ENCODE data around the gene U2SURP. TPM values are rescaled to one million over a fixed set of nuclear protein-coding genes. Genes with fewer than 3 reads are reported as not detected.

The U2SURP gene
- total RNA-seq, 2 experiments from 2014 or later, result 164 to 179 TPM

DNA sequence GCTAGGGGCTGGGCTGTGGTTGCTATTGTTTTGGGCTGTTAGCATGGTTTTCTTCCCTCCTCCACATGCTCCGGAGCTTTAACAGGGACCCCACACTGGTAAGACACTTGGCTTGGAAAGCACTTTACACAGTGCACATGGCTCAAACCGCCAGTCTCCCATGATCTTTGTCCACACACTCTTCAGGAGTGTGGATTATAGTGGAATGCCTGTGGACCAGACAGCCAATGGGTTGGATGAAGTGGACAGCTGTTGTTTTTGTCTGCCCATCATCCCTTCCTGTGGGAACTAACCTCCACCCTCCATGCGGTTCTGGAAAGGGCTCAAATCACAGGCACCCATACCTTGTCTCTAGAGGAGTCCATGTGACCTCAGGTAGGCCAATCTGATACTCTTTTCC, 47.9 kb upstream of the U2SURP start:
- TF ChIP-seq, protein P1, sequence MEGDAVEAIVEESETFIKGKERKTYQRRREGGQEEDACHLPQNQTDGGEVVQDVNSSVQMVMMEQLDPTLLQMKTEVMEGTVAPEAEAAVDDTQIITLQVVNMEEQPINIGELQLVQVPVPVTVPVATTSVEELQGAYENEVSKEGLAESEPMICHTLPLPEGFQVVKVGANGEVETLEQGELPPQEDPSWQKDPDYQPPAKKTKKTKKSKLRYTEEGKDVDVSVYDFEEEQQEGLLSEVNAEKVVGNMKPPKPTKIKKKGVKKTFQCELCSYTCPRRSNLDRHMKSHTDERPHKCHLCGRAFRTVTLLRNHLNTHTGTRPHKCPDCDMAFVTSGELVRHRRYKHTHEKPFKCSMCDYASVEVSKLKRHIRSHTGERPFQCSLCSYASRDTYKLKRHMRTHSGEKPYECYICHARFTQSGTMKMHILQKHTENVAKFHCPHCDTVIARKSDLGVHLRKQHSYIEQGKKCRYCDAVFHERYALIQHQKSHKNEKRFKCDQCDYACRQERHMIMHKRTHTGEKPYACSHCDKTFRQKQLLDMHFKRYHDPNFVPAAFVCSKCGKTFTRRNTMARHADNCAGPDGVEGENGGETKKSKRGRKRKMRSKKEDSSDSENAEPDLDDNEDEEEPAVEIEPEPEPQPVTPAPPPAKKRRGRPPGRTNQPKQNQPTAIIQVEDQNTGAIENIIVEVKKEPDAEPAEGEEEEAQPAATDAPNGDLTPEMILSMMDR (IDR thresholded peaks at IDR 0.05), result no peak
- Mint-ChIP-seq H3K4me1 (ENCODE audit: low read depth) (no peaks in the 10 kb centered on the region), H3K27me3 (peaks cover 71% of the 10 kb centered on the region), H3K9me3 (no peaks in the 10 kb centered on the region), H3K36me3 (ENCODE audit: low read depth) (no peaks in the 10 kb centered on the region), H3K4me3 (no peak overlapping the region), H3K27ac (no peak overlapping the region)
- no peaks in the 10 kb centered on the region for H3K36me3 ChIP-seq (ENCODE audit: insufficient read depth, low read length)
- no peak for DNase-seq
- ATAC-seq (ENCODE audit: poor library complexity), result no peak
- H3K27ac ChIP-seq (ENCODE audit: low read depth in 1 of 2, low read length in 2 of 2), result no peak overlapping the region
- no peaks in the 10 kb centered on the region for H3K9me3 ChIP-seq (ENCODE audit: control insufficient read depth in 1 of 2, insufficient read depth in 1 of 2, low read length in 2 of 2)
- CTCF ChIA-PET, result no interaction called here
- no peak overlapping the region for H3K4me3 ChIP-seq (ENCODE audit: low read length)
- peaks cover 0 to 19% of the 10 kb centered on the region in 2 experiments for H3K27me3 ChIP-seq (ENCODE audit: control insufficient read depth in 1 of 2, insufficient read depth in 2 of 2, low read length in 2 of 2)
- POLR2A ChIA-PET, result no interaction called here
- intact Hi-C loops (cut with DNase I, micrococcal nuclease), result no loop called here
- H3K4me1 ChIP-seq (ENCODE audit: insufficient read depth, low read length), result no peaks in the 10 kb centered on the region

DNA sequence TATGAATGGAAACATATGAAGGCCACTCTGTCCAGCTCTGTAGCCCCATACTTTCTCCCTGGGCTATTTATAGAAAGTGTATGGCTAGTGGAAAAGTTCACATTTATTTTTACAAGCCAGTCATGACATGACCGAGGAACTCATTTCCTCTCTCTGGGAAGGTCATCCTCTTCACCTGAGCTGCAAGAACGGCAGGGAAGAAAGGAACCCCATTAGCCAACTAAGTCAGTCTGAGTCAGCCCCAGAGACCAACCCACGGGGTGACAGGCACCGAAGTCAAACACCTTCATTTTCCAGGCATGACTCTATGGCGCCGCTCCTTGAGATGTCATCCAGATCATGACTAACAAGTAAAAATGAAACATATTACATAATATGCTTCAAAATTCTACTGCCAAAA, 42.7 kb upstream of the U2SURP start:
- peaks cover 20 to 52% of the 10 kb centered on the region in 2 experiments for H3K27me3 ChIP-seq (ENCODE audit: control insufficient read depth in 1 of 2, insufficient read depth in 2 of 2, low read length in 2 of 2)
- DNase-seq (no peak), ATAC-seq (ENCODE audit: poor library complexity) (no peak)
- Mint-ChIP-seq H3K36me3 (ENCODE audit: low read depth) (no peaks in the 10 kb centered on the region), H3K4me1 (ENCODE audit: low read depth) (no peaks in the 10 kb centered on the region), H3K27me3 (peaks cover 68% of the 10 kb centered on the region), H3K9me3 (no peaks in the 10 kb centered on the region), H3K27ac (no peak overlapping the region), H3K4me3 (no peak overlapping the region)
- H3K4me1 ChIP-seq (ENCODE audit: insufficient read depth, low read length), result peaks cover 6% of the 10 kb centered on the region
- H3K27ac ChIP-seq (ENCODE audit: low read depth in 1 of 2, low read length in 2 of 2), result no peak overlapping the region
- intact Hi-C loops (cut with DNase I, micrococcal nuclease), result no loop called here
- no peaks in the 10 kb centered on the region for H3K36me3 ChIP-seq (ENCODE audit: insufficient read depth, low read length)
- no peak overlapping the region for H3K4me3 ChIP-seq (ENCODE audit: low read length)
- TF ChIP-seq, protein P1 (IDR thresholded peaks at IDR 0.05), result no peak
- ChIA-PET CTCF (no interaction called here), POLR2A (no interaction called here)
- H3K9me3 ChIP-seq (ENCODE audit: control insufficient read depth in 1 of 2, insufficient read depth in 1 of 2, low read length in 2 of 2), result peaks cover 0 to 9% of the 10 kb centered on the region in 2 experiments

DNA sequence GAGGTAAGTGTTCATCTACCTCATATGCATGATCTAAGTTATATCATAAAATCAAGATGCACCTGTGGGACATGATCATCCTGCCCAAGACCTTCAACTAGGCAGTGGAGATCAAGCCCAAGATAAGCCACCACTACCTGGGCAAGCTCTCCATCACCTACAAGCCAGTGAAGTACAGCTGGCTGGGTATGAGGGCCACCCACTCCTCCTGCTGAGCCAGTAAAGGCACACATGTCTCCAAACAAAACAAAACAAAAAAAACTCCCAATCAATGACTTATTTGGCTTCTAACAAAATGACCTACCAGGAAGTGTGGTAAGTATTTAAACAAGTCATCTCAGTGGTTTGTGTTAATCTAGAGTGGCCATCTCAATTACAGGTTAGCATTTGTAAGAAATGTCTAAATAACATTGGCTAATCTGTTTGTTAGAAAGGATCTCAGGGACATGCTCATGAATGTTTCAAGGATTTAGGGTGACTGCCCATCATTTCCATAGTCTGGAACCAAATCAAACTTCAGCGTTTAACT, 41.0 kb upstream of the U2SURP start:
- peaks cover 27 to 60% of the 10 kb centered on the region in 2 experiments for H3K27me3 ChIP-seq (ENCODE audit: control insufficient read depth in 1 of 2, insufficient read depth in 2 of 2, low read length in 2 of 2)
- Mint-ChIP-seq H3K4me3 (no peak overlapping the region), H3K9me3 (no peaks in the 10 kb centered on the region), H3K27me3 (peaks cover 75% of the 10 kb centered on the region), H3K4me1 (ENCODE audit: low read depth) (peaks cover 4% of the 10 kb centered on the region), H3K27ac (no peak overlapping the region), H3K36me3 (ENCODE audit: low read depth) (no peaks in the 10 kb centered on the region)
- H3K36me3 ChIP-seq (ENCODE audit: insufficient read depth, low read length), result no peaks in the 10 kb centered on the region
- TF ChIP-seq, protein P1 (IDR thresholded peaks at IDR 0.05), result no peak
- CTCF ChIA-PET, result no interaction called here
- H3K27ac ChIP-seq (ENCODE audit: low read depth in 1 of 2, low read length in 2 of 2), result no peak overlapping the region
- no peak for DNase-seq
- ATAC-seq (ENCODE audit: poor library complexity), result no peak
- peaks cover 11% of the 10 kb centered on the region for H3K4me1 ChIP-seq (ENCODE audit: insufficient read depth, low read length)
- H3K9me3 ChIP-seq (ENCODE audit: control insufficient read depth in 1 of 2, insufficient read depth in 1 of 2, low read length in 2 of 2), result peaks cover 0 to 9% of the 10 kb centered on the region in 2 experiments
- intact Hi-C loops (cut with DNase I, micrococcal nuclease), result no loop called here
- POLR2A ChIA-PET, result no interaction called here
- H3K4me3 ChIP-seq (ENCODE audit: low read length), result no peak overlapping the region
